Hippocampal formation (tissue), 2 donors: Measurements from ENCODE around the gene RDH16.
"Not testable (repeated sequence)": the region's sequence is repeated elsewhere in the genome, so short reads cannot be mapped to it uniquely, and the experiment has no call there.

Source experiments
- DNase-seq, 2 donors: peaks; one replicate each; lab custom pipeline; 2025; lab: John Stamatoyannopoulos, UW

RDH16 gene

DNA sequence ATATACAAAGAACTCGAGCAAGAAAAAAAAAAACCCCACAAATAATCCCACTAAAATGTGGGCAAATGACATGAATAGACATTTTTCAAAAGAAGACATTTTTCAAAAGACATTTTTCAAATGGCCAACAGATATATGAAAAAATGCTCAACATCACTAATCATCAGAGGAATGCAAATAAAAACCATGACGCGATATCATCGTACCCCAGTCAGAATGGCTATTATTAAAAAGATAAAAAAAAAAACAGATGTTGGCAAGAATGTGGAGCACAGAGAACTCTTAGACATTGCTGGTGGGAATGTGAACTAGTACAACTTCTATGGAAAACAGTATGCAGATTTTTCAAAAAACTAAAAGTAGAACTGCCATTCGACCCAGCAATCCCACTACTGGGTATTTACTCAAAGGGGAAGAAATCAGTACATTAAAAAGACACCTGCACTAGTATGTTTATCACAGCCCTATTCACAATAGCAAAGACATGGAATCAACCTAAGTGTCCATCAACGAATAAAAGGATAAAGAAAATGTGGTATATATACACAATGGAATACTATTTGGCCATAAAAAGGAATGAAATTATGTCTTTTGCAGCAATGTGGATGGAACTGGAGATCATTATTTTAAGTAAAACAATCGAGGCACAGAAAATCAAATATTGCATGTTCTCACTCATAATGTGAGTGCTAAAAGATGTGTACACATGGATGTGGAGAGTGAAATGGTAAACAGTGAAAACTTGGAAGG is 32.6 kb upstream of the RDH16 start:
- no peak for DNase-seq

DNA sequence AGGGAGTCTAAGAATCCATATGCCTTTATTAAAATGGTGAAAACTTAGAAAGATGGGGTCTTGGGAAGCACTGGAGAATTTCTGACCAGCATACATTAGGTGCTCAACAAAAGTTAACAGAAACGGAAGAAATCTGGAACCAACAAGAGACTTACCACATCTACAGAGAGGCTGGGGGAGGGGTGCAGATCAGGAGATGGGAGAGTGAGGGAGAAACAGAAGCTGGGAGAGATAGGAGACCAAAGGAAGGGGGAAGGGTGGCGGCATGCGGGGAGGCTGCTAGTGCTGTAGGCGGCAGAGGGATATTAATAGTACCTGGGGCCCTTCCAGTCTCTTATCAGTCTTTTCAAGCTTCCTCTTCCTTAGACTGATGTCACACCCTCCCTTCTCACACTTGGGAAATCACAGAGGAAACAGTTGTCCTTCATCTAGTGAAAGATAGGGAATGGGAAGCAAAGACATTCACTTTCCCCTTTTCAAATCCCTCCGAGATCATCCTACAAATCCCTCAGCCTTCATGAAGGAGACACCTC is 30.9 kb upstream of the RDH16 start:
- no peak for DNase-seq

DNA sequence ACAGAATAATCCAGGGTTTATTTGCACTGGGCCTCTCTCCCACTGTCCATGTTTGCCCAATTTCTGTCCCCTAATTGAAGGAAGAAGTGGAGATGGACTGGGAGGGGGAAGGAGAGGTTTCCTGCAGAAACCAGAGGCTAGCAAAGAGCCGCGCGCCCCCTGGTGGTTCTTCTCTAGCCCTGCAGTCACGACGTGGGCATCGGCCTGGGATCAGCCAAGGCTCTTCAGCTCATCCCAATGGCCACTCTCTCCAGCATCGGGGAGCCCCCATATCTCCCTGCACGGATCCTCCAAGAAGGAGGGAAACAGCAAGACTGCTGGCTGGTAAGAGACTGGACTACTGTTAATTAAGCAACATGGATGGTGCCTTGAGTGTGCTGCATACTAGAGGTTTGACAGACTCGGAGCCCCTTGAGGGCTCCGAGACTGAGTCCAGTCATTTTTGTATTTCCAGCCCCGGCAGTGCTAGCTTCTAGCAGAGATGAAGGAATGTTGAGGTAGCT is 30.2 kb upstream of the RDH16 start:
- DNase-seq, result peak; percentile 65 to 72

DNA sequence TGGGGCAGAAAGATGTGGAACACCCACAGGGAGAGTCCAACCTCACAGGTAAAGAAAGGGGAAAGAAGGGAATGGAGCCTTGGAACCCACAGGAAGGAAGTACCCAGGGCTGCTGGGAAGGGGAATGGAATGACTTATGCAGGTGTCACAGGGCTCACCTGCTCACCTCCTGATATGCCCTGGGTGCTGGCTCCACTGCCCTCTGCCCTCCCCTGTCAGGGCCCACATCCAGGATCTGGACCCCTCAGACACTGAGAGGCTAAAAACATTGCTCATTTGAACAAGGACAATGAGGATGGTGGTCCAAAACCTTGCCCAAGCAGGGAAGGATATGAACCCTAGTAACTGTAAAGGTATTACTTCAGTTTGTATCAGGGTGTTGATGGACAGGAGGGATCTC is 29.6 kb upstream of the RDH16 start:
- DNase-seq, result no peak

DNA sequence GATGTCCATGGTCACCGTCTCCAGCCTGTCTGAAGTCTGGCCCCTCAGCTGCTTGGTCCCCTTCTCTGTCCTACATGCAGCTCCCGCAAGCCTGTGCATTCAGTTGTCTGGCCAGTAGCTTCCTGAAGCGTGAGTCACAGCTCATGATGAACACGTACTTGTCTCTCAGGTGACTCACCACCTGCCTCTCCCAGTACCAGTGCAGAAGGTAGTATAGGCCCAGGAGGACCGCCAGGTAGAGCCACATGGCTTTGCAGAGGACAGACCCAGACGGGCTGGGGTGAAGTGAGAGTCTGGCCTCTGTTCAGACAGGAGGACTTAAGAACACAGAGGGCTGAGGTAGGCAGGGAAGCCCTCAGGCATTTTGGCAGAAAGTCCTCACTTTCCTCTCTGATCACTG is 28.3 kb upstream of the RDH16 start:
- DNase-seq, result not testable (repeated sequence)

DNA sequence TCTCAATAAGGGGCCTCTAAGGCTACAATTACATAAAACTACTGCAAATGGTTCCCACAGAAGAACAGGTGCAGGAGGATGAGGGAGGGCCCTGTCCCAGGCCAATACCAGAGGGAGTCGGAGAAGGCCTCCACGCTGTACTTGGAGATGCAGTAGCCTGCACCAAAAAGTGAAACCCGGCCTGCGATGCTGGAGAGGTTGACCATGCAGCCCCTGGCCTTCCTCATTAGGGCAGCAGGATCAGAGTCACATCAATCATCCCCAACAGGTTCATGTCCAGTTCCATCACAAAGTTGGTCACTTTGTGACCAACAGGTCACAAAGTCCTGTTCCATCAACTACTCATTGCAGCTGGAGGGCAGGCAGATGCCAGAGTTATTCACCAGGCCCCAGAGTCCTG is 26.0 kb upstream of the RDH16 start:
- DNase-seq, result no peak

DNA sequence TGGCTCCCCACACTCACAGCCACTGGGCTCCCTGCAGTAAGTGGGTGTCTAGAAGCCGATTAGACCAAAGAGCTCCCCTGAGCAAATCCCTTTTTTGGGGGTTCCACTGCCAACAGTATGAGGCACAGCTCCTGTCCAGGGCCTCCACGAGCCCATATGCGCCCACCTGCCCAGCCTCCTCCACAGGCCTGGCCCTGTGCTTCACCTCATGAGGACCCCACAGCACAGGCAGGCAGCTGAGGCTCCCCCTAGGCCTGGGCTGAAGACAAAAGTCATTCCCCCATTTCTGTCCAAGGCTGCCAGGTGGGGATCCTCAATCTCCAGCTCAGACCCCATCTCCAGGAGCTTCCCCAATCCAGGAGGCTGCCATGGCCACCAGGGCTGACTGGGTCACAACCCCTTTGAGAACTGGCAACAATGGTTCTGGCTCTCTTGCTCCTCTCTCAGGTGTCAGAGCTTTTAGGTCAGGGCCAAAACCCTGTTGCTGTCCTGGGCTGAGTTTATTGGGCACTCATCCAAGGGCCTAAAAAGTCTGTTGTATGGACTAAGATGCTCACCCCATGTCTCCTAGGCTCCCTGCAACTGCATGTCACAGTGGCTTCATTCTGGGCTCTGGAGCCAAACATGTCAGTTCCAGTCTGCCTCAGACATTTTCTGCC is 25.3 kb upstream of the RDH16 start:
- not testable (repeated sequence) for DNase-seq

DNA sequence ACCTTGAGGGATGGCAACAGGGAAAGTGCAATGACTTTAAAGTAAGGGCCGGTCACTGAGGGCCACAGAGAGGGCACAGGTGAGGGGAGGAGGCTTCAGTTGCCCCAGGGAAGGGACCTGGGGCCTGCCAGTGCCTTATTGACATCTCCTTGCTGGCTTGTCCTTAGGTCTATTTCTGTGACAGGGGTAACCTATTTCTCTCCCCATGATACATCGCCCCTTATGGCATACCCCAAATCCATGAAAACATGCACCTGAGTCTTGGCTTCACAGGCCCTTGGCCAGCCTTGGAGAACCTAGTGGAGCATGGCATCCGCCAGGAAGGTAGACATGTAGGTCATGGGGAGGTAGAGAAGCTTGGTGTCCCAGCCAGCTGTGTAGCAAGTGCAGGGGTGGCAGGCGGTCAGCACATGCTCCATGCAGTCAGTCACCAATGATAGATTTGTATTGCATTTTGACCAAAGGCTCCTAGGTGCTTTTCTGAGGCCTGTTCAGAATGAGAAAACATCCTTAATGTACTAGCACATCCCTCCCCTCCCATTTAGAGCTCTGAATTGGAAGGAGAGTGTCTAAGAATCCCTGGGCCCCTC is 23.6 kb upstream of the RDH16 start:
- no peak for DNase-seq

DNA sequence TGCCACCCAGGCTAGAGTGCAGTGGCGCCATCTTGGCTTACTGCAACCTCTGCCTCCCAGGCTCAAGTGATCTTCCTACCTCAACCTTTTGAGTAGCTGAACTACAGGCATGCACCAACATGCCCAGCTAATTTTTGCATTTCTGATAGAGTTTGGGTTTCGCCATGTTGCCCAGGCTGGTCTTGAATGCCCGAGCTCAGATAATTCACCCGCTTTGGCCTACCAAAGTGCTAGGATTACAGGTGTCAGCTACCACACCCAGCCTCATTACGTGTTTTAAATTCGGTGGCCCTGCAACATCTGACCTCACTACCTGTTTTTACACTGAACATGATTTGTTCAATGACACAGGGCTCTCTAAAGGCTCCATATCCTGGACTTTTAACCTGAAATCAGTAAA is 22.9 kb upstream of the RDH16 start:
- DNase-seq, result no peak

DNA sequence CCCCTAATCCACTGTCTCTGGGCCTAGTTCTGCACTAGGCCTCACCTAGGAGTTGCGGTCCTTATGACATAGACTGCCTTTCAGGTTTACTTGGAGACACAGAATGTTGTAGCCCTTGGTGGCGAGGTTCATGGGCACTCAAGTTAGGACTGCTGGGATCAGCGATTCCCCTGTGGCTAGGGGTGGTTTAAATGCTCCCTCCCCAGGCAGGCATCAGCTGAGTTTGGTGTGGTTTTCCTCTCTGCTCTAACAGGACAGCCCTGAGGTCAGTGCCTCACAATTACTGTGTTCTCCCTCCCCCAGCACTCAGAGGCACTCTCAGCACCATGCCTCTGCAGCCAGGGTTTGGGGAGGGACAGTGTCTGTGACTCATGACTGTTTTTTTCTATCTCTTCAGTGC is 22.2 kb upstream of the RDH16 start:
- no peak for DNase-seq

DNA sequence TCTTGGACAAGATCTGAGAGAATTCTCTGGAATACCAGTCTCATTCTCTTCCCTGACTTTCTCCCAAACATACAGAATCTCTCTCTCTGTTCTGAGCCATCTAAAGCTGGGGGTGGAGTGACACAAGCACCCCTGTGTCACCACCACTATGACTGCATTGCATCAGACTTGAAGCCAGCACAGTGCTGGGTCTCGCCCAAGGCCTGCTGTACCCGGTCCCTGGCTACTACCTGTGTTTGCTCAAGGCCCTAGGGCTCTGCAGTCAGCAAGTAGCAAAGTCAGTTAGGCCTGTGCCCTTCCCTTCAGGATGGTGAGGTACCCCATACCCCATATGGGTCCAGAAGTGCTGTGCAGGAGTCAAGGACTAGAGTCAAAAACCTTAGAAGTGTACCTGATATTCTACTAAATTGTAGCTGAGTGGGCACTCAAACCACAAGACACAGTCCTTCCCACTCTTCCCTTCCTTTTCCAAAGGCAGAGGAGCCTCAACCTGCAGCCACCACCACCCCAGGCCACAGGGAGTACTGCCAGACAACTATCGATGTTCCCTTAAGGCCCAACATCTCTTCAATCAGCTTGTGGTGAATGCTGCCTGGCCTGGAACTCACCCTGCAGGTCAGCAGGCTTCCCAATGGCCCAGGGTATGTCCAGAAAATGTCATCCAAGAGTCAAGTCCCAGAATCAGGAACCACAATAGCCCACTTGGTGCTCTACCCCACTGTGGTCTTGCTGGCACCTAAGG is 21.2 kb upstream of the RDH16 start:
- DNase-seq, result no peak

DNA sequence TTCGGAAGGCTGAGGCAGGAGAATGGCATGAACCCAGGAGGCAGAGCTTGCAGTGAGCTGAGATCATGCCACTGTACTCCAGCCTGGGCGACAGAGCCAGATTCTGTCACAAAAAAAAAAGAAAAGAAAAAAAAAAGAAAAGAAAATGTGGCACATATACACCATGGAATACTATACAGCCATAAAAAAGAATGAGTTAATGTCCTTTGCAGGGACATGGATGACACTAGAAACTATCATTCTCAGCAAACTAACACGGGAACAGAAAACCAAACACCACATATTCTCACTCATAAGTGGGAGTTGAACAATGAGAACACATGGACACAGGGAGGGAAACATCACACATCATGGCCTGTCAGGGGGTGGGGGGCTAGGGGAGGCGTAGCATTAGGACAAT is 20.0 kb upstream of the RDH16 start:
- not testable (repeated sequence) for DNase-seq

DNA sequence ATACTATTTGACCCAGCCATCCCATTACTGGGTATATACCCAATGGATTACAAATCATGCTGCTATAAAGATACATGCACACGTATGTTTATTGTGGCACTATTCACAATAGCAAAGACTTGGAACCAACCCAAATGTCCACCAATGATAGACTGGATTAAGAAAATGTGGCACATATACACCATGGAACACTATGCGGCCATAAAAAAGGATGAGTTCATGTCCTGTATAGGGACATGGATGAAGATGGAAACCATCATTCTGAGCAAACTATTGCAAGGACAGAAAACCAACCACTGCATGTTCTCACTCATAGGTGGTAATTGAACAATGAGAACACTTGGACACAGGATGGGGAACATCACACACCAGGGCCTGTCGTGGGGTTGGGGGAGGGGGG is 16.8 kb upstream of the RDH16 start:
- not testable (repeated sequence) for DNase-seq

DNA sequence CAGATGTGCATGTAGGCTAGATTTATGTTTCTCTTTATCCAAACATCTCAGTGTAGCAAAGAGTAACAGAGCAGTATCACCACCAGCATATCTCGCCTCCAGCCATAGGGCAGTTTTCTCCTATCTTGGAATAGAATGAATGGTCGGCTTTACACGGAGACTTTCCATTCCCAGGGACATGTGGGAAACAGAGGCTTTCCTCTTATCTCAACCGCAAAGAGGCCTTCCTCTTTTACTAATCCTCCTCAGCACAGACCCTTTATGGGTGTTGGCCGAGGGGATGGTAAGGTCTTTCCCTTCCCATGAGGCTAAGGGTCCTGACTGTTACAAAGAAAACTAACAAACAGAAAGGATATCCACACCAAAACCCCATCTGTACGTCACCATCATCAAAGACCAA is 11.5 kb upstream of the RDH16 start:
- not testable (repeated sequence) for DNase-seq

DNA sequence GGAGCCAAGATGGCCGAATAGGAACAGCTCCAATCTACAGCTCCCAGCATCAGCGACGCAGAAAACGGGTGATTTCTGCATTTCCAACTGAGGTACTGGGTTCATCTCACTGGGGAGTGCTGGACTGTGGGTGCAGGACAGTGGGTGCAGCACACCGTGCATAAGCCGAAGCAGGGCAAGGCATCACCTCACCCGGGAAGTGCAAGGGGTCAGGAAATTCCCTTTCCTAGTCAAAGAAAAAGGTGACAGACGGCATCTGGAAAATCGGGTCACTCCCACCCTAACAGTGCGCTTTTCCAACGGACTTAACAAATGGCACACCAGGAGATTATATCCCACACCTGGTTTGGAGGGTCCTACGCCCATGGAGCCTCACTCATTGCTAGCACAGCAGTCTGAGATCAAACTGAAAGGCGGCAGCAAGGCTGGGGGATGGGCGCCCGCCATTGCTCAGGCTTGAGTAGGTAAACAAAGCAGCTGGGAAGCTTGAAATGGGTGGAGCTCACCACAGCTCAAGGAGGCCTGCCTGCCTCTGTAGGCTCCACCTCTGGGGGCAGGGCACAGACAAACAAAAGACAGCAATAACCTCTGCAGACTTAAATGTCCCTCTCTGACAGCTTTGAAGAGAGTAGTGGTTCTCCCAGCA is 8.7 kb upstream of the RDH16 start:
- not testable (repeated sequence) for DNase-seq

DNA sequence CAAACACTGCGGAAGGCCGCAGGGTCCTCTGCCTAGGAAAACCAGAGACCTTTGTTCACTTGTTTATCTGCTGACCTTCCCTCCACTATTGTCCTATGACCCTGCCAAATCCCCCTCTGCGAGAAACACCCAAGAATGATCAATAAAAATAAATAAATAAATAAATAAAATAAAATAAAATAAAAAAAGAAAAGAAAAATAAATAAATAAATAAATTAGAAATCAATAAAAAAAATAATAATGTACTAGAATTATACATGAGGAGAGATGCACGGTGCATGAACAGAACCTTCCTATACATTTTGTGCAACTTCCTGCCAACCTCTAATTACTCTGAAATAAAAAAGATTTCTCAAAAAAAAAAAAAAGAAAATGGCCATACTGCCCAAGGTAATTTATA is 7.7 kb upstream of the RDH16 start:
- not testable (repeated sequence) for DNase-seq

DNA sequence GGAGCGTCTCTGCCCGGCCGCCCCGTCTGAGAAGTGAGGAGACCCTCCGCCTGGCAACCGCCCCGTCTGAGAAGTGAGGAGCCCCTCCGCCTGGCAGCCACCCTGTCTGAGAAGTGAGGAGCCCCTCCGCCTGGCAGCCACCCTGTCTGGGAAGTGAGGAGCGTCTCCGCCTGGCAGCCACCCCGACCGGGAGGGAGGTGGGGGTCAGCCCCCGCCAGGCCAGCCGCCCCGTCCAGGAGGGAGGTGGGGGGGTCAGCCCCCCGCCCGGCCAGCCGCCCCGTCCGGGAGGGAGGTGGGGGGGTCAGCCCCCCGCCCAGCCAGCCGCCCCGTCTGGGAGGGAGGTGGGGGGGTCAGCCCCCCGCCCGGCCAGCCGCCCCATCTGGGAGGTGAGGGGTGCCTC is 6.1 kb upstream of the RDH16 start:
- DNase-seq, result not testable (repeated sequence)

DNA sequence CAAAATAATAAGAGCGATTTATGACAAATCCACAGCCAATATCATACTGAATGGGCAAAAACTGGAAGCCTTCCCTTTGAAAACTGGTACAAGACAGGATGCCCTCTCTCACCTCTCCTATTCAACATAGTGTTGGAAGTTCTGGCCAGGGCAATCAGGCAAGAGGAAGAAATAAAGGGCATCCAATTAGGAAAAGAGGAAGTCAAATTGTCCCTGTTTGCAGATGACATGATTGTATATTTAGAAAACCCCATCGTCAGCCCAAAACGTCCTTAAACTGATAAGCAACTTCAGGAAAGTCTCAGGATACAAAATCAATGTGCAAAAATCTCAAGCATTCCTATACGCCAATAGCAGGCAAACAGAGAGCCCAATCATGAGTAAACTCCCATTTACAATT is 4.8 kb upstream of the RDH16 start:
- DNase-seq, result not testable (repeated sequence)

DNA sequence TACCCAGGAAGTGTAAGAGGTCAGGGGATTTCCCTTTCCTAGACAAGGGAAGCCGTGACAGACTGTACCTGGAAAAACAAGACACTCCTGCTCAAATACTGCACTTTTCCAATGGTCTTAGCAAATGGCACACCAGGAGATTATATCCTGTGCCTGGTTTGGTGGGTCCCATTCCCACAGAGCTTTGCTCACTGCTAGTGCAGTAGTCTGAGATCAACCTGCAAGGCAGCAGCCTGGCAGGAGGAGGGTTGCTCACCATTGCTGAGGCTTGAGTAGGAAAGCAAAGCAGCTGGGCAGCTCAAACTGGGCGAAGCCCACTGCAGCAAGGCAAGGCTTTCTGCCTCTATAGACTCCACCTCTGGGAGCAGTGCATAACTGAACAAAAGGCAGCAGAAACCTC is 1.0 kb upstream of the RDH16 start:
- DNase-seq, result no peak

DNA sequence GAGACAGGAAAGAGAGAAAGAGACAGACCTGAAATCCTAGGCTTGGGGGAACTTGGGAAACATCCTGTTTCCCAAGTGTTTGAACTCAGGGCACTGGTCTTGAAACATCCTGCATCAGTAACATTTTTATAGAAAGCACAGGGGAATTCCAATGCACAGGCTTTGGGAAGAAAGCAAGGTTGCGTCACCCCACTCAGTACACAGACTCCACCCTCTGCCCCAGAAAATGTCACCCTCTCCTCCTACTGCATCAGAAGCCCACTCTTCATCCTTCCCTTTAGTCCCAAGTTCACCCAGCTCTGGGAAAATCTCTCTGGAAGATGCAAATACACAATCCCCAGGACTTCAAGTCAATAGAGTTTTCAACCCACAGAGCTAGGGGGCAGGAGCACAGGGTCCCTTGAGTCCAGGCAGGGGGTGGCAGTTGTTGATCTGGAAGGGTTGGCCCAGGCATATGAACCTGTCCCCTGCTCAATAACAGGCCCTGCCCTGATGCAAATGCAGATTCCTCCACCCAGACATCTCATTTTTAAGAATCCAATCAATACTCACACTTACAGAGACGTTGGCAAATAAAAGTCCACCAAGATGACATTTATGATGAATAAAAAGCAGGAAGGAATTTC is 1.7 kb downstream of the RDH16 start:
- DNase-seq, result no peak

DNA sequence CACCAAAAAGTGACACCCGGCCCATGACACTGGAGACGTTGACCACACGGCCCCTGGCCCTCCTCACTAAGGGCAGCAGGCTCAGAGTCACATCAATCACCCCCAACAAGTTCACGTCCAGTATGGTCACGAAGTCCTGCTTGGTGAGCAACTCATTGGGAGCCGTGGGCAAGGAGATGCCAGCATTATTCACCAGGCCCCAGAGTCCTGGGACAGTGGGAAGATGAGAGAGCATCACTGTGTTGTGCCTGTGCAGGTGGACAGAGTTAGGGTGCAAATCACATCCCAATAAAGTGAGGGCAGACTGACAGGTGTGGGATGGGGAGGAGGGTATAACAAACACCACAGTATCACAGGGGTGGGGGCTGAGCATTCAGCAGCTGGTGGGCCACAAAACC is 2.5 kb downstream of the RDH16 start:
- no peak for DNase-seq
